Measurements from ENCODE around the gene COX19. TPM values are rescaled to one million over a fixed set of nuclear protein-coding genes. Genes with fewer than 3 reads are reported as not detected.

Gene COX19
- total and polyA plus RNA-seq, 2 of the 13 experiments (the other 11 are each of a cell fraction or from before 2014, with no cell fraction given), result 11.5 to 21.7 TPM

DNA sequence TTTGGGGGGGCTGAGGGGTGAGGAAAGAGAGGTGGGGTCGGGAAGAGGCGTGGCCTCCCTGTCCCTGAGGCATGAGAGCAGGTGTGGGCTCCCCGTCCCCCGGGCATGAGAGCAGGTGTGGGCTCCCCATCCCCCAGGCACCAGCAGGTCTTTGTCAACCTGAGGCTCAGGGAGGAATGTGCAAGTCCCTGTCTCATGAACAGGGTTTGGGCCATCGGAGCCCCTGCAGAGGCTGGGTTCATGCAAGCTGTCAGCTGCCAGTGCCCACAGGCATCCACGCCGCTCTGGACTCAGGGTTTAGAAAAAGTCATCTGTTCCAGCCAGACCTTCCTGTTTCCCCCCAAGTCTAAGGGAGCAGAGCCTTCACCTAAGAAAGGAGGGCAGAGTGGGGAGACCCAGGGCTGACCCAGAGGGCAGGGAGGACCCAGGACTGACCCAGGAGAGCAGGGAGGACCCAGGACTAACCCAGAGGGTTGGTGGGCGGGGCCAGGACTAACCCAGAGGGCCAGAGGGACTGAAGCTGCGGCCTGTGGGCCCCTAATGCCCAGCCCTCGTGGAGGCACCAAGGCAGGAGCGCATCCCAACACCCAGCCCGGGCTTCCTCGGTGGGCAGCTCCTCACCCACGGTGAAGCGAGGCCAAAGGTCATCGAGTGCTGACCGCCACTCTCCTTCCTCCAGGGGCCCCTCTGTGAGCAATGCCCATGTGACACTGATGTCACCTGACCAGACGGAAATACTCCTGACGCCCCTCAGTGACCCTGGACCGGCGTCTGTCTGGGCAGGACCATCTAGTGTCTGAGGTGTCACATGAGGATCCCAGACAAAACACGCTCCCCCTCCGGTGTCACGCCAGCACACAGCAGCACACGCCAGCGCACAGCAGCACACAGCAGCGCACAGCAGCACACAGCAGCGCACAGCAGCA lies 40.1 kb upstream of the COX19 start (continued):
- no peak for TF ChIP-seq NR2F2 (IDR thresholded peaks at IDR 0.05; ENCODE audit: borderline replicate concordance, low read depth)
- TF ChIP-seq CC2D1A (CRISPR knock-in tag; IDR thresholded peaks at IDR 0.05), result no peak
- TF ChIP-seq ZNF672 (CRISPR knock-in tag; IDR thresholded peaks at IDR 0.05), result no peak
- TF ChIP-seq ZNF232 (CRISPR knock-in tag; IDR thresholded peaks at IDR 0.05; ENCODE audit: borderline replicate concordance), result no peak
- no peak for TF ChIP-seq ZNF562 (CRISPR knock-in tag; IDR thresholded peaks at IDR 0.05; ENCODE audit: borderline replicate concordance)
- TF ChIP-seq, protein P1, sequence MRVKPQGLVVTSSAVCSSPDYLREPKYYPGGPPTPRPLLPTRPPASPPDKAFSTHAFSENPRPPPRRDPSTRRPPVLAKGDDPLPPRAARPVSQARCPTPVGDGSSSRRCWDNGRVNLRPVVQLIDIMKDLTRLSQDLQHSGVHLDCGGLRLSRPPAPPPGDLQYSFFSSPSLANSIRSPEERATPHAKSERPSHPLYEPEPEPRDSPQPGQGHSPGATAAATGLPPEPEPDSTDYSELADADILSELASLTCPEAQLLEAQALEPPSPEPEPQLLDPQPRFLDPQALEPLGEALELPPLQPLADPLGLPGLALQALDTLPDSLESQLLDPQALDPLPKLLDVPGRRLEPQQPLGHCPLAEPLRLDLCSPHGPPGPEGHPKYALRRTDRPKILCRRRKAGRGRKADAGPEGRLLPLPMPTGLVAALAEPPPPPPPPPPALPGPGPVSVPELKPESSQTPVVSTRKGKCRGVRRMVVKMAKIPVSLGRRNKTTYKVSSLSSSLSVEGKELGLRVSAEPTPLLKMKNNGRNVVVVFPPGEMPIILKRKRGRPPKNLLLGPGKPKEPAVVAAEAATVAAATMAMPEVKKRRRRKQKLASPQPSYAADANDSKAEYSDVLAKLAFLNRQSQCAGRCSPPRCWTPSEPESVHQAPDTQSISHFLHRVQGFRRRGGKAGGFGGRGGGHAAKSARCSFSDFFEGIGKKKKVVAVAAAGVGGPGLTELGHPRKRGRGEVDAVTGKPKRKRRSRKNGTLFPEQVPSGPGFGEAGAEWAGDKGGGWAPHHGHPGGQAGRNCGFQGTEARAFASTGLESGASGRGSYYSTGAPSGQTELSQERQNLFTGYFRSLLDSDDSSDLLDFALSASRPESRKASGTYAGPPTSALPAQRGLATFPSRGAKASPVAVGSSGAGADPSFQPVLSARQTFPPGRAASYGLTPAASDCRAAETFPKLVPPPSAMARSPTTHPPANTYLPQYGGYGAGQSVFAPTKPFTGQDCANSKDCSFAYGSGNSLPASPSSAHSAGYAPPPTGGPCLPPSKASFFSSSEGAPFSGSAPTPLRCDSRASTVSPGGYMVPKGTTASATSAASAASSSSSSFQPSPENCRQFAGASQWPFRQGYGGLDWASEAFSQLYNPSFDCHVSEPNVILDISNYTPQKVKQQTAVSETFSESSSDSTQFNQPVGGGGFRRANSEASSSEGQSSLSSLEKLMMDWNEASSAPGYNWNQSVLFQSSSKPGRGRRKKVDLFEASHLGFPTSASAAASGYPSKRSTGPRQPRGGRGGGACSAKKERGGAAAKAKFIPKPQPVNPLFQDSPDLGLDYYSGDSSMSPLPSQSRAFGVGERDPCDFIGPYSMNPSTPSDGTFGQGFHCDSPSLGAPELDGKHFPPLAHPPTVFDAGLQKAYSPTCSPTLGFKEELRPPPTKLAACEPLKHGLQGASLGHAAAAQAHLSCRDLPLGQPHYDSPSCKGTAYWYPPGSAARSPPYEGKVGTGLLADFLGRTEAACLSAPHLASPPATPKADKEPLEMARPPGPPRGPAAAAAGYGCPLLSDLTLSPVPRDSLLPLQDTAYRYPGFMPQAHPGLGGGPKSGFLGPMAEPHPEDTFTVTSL (CRISPR knock-in tag; IDR thresholded peaks at IDR 0.05; ENCODE audit: borderline replicate concordance), result no peak
- TF ChIP-seq ZNF746 (CRISPR knock-in tag; IDR thresholded peaks at IDR 0.05), result no peak
- TF ChIP-seq KAT2B (IDR thresholded peaks at IDR 0.05; ENCODE audit: borderline replicate concordance, low read depth, low read length), result no peak
- 0 out of 2 replicates have a peak, but pooled peaks have one; percentile 30 for TF ChIP-seq FOXK1 (CRISPR knock-in tag; IDR thresholded peaks at IDR 0.05; ENCODE audit: borderline replicate concordance, low read depth)
- TF ChIP-seq FOXO1 (CRISPR knock-in tag; IDR thresholded peaks at IDR 0.05), result no peak
- TF ChIP-seq, protein P2, sequence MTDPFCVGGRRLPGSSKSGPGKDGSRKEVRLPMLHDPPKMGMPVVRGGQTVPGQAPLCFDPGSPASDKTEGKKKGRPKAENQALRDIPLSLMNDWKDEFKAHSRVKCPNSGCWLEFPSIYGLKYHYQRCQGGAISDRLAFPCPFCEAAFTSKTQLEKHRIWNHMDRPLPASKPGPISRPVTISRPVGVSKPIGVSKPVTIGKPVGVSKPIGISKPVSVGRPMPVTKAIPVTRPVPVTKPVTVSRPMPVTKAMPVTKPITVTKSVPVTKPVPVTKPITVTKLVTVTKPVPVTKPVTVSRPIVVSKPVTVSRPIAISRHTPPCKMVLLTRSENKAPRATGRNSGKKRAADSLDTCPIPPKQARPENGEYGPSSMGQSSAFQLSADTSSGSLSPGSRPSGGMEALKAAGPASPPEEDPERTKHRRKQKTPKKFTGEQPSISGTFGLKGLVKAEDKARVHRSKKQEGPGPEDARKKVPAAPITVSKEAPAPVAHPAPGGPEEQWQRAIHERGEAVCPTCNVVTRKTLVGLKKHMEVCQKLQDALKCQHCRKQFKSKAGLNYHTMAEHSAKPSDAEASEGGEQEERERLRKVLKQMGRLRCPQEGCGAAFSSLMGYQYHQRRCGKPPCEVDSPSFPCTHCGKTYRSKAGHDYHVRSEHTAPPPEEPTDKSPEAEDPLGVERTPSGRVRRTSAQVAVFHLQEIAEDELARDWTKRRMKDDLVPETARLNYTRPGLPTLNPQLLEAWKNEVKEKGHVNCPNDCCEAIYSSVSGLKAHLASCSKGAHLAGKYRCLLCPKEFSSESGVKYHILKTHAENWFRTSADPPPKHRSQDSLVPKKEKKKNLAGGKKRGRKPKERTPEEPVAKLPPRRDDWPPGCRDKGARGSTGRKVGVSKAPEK (CRISPR knock-in tag; IDR thresholded peaks at IDR 0.05; ENCODE audit: borderline replicate concordance), result no peak
- TF ChIP-seq ZNF598 (CRISPR knock-in tag; IDR thresholded peaks at IDR 0.05; ENCODE audit: borderline replicate concordance), result no peak
- TF ChIP-seq, protein P3, sequence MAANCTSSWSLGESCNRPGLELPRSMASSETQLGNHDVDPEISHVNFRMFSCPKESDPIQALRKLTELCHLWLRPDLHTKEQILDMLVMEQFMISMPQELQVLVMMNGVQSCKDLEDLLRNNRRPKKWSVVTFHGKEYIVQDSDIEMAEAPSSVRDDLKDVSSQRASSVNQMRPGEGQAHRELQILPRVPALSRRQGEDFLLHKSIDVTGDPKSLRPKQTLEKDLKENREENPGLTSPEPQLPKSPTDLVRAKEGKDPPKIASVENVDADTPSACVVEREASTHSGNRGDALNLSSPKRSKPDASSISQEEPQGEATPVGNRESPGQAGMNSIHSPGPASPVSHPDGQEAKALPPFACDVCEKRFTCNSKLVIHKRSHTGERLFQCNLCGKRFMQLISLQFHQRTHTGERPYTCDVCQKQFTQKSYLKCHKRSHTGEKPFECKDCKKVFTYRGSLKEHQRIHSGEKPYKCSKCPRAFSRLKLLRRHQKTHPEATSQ (CRISPR knock-in tag; IDR thresholded peaks at IDR 0.05; ENCODE audit: borderline replicate concordance), result no peak
- TF ChIP-seq, protein P4, sequence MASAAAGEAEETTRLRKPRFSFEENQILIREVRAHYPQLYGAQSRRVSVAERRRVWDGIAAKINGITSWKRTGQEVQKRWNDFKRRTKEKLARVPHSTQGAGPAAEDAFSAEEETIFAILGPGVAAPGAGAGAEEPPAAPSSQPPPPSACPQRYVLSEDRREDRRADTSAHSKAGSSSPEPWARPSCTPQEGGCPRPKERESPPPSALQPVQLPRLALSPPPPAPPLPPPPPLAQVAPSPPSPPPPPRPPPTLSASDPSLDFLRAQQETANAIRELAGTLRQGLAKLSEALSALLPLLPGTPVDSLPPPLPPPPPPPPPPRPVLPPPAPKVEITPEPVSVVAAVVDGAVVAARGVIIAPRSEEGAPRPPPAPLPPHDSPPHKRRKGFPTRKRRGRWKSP (CRISPR knock-in tag; IDR thresholded peaks at IDR 0.05), result no peak
- TF ChIP-seq HNRNPK (IDR thresholded peaks at IDR 0.05; ENCODE audit: low read depth, low read length, poor library complexity, severe bottlenecking), result no peak
- TF ChIP-seq FOXJ3 (CRISPR knock-in tag; IDR thresholded peaks at IDR 0.05; ENCODE audit: borderline replicate concordance), result no peak
- no peak for TF ChIP-seq ZNF790 (CRISPR knock-in tag; IDR thresholded peaks at IDR 0.05; ENCODE audit: borderline replicate concordance)
